ENCODE results near the gene PRKAR2B.
"Not testable (repeated sequence)": the region's sequence is repeated elsewhere in the genome, so short reads cannot be mapped to it uniquely, and the experiment has no call there.

PRKAR2B gene

DNA sequence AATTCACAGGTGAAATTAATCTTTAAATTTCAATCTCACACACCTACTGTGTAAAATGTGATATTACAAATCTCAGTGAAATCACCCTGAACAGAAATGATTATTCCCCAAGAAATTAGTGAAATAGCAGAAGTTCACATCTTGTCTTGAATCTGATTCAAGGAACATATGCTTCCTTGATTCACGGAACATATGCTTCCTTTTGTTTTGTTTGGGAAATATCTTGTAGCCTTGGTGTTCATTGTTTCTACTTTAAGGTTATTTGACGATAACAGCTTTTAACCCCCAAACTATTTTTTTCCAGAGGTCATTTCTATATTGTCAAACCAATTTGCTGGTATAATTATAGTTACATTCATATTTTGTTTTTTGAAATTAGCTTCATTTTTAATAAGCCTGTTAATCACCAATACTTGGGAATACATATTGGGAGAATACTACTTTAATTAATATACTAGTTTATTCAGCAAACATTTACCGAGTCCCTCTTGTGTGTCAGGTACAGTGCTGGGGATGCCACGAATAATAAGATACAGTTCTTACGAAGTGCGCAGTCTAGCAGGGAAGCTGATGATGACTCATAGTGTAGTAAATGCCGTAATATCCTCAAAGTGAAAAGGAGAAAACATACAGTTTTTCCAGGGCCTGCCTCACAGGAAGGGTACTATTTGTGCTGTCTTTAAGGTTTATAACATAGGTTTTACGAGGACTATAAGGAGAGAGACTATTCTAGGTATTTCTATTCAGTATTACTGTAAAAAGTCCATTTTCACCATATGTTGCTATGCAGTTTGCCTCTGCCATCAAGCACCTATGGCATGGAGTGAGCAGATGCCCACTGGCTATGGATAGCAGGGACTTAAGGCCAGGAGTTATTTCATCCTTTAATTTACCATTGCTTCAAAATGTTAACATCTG lies 32.5 kb downstream of the PRKAR2B start:
- DNase-seq (ENCODE audit: low read depth in 2 of 3, low spot score in 1 of 3), result no peak

DNA sequence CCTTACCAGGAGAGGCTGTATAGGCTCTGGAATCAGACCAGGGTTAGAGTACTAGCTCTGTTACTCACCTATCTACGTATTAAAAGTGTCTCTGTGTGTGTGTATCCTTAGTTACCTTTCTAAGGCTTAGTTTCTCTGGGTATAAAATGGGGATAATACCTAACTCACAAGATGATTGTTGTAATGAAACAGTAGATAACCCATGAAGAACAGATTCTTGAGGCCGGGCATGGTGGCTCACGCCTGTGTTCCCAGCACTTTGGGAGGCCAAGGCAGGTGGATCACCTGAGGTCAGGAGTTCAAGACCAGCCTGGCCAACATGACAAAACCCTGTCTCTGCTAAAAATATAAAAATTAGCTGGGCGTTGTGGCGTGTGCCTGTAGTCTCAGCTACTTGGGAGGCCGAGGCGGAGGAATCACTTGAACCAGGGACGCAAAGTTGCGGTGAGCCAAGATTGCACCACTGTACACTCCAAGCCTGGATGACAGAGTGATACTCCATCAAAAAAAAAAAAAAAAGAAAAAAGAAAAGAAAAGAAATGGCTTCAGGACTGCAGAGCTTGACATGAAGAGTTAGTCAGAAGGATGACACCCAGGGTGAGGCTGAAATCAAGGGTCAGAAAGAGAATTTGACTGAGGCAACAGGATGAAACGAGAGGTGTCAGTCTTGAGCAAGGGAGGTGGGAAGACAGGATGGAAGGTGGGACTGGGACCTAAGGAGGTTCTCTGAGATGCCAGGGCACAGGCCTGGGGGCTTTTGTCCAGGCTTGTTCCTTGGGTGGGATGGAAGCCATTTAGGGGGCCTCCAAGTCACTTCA lies 33.4 kb downstream of the PRKAR2B start:
- no peak for DNase-seq (ENCODE audit: low read depth in 2 of 3, low spot score in 1 of 3)

DNA sequence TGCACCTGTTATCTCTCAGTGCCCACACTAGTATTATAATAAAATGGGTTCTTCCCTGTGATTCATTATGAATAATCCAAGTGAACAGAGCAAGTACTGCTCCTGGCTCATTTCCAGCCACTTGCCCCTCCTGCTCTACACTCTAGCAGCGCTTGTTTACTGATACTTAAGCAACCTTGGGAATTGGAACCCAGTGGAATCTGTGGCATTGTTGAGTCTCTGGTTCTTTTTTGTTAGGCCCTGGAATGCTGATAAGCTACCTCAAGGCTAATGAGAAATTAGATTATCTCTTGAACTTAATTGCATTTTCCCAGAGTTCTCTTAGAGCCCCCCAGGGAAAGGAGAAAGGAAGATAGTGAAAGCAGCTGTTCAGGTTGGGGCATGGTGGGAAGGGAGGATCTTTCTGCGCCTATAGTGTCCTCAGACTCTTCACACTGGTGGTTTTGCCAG lies 34.0 kb downstream of the PRKAR2B start:
- no peak for DNase-seq (ENCODE audit: low read depth in 2 of 3, low spot score in 1 of 3)

DNA sequence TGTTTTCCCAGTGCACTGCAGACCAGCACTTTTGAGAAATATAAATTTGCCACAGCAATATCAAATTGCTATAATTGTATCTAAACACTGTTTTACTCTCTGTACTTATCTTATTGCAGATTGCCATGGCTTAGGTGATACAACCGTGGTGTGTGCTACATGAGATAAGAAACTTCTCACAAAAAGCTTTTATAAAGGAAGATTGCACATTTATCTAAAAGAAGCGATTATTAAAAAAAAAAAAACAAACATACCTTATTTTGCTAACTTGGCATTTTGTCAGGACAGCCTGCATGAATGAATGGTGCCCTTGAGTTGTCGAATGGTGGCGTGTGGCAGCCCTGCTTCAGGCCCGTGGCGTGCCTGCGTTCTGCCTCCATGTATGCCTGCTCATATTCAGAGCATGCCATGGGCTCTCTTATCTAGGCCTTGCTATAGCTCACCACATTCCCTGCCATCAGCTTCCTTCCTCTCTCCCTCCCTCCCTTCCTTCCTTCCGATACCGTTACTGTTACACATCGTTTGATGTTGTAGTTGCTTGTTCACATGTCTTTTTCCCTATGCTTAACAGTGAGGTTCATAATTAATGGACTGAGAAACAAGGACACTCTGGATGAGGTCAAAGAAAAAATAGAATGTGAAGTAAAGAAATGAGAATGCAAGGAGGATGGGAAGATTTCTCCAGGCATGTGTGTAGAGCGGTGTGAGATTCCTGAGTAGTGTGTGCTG lies 34.9 kb downstream of the PRKAR2B start:
- no peak for DNase-seq (ENCODE audit: low read depth in 2 of 3, low spot score in 1 of 3)

DNA sequence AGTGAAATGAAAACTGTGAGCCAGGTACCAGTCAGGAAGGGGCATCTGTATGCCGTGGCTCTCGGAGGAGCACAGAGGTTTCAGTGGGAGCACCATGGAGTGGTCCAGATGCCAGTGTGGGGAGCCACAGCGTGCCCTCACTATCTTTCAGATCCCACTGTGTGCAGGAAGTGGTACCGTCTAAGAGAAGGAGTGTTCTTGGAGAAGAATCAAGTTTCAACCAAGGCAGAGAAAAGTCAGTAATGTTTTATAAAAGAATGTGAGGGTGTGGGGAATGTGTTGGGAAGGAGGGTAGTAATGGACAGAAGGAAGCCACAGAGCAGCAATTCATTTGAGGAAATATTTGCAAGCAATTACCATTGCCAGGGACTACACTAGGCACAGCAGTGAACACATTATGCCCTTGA lies 35.6 kb downstream of the PRKAR2B start:
- no peak for DNase-seq (ENCODE audit: low read depth in 2 of 3, low spot score in 1 of 3)

DNA sequence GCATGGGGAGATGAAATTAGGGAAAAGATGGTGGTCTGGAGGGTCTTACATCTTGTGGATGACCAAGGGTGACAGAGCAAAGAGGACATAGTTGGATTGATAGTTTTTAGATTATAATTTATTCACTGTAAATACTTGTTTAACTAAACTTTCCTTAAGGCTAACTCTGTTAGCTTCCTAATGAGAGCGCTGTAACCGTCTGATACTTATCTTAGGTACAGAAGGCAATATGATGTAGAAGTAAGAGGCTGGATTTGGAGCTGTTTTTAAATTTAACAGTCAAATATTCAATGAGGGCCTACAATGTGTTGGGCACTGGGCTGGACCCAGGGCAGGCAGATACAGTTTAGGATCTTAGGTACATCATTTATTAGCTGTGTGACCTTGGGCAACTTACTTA lies 36.0 kb downstream of the PRKAR2B start:
- no peak for DNase-seq (ENCODE audit: low read depth in 2 of 3, low spot score in 1 of 3)

DNA sequence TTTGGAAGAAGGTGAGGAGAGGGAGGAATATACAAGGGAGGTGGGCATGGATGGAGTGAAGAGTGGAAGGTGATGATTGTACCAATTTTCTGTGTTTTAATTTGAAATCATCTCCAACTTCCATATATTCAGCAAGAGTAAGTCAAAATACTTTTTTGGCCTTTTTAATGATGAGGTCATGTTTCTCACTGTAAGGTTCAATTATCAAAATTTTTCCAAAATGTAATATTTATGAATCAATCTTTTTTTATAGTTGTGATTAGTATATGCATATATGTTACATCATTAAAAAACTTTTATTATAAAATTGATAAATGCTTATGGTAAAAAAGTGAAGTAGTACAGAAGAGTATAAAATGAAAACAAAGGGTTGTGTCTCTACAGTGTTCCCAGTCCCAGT lies 40.7 kb downstream of the PRKAR2B start:
- DNase-seq (ENCODE audit: low read depth in 2 of 3, low spot score in 1 of 3), result no peak

DNA sequence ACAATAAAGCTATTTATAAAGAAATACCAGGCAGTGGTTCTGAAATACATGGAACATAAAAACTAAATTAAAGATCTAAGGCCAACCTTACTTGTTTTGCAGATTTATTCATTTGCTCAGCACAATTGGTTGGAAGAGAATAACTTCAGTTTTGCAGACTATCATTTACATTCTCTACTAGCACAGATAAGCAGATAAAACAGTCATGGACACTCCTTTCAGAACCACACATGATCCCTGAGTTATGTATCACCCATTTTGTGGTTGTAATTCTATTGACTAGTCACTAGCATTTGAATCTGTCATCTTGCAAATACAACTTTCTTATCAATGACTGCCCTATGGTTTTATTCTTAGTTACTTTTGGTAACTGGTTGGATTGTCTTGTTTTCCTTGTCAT lies 45.1 kb downstream of the PRKAR2B start:
- no peak for DNase-seq (ENCODE audit: low read depth in 2 of 3, low spot score in 1 of 3)

DNA sequence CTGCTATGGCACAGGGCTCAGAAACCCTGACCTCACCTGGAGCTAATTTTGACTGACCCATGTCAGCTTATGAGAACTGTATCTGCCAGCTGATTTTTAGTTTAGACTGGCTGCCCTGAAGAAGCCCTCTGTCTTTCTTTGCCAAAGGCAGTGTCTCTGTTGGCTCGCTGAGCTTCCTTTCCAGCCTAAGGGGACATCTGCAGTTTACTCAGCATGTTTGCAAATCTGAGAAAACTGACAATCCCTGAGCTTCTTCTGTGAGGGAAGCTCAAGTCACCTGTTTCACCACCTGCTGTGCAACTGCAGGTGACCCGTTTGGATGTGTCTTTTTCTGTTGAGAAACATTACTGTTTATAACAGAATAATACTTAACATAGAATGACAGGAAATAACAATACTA lies 46.0 kb downstream of the PRKAR2B start:
- no peak for DNase-seq (ENCODE audit: low read depth in 2 of 3, low spot score in 1 of 3)

DNA sequence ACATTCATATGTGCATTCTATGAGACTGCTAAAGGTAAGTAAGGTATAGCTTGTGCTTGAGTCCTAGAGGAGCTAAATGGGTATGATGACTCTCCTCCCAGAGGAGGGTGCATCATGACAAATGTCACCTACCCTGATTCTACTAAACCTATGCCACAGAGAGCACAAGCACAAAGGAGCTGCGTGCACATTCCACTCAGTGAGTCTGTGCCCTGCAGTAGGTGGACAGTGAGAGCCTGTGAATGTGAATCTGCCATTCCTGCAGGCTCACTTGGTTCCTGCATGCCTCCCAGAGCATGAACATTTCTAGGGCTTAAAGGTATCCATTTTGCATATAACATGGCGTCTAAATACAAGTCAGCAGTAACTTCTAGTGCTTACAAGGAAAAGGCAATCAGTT lies 46.8 kb downstream of the PRKAR2B start:
- DNase-seq (ENCODE audit: low read depth in 2 of 3, low spot score in 1 of 3), result no peak

DNA sequence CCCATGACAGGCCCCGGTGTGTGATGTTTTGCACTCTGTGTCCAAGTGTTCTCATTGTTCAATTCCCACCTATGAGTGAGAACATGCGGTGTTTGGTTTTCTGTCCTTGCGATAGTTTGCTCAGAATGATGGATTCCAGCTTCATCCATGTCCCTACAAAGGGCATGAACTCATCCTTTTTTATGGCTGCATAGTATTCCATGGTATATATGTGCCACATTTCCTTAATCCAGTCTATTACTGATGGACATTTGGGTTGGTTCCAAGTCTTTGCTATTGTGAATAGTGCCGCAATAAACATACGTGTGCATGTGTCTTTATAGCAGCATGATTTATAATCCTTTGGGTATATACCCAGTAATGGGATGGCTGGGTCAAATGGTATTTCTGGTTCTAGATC lies 49.2 kb downstream of the PRKAR2B start:
- DNase-seq (ENCODE audit: low read depth in 2 of 3, low spot score in 1 of 3), result not testable (repeated sequence)

DNA sequence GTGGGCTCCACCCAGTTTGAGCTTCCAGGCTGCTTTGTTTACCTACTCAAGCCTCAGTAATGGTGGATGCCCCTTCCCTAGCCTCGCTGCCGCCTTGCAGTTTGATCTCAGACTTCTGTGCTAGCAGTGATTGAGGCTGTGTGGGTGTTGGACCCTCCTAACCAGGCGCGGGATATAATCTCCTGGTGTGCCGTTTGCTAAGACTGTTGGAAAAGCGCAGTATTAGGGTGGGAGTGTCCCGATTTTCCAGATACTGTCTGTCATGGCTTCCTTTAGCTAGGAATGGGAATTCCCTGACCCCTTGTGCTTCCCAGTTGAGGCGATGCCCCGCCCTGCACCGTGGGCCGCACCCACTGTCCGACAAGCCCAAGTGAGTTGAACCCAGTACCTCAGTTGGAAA lies 54.6 kb downstream of the PRKAR2B start:
- not testable (repeated sequence) for DNase-seq (ENCODE audit: low read depth in 2 of 3, low spot score in 1 of 3)

DNA sequence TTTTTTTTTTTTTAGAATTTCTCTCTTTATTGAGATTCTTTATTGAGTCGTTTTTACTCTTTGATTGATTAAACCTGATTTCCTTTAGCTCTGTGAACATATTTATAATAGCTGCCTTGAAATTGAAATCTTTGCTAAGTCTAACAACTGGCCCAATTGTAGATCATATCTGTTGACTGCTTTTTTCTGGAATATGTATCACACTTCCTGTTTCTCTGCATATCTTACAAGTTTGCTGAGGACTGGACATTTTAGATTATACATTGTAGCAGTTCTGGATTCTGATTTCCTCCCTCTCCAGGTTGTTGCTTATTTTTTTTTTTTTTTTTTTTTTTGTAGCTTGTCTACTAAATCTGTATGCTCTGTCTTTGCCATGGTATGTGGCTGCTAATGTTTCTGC lies 56.3 kb downstream of the PRKAR2B start:
- DNase-seq (ENCODE audit: low read depth in 2 of 3, low spot score in 1 of 3), result no peak

DNA sequence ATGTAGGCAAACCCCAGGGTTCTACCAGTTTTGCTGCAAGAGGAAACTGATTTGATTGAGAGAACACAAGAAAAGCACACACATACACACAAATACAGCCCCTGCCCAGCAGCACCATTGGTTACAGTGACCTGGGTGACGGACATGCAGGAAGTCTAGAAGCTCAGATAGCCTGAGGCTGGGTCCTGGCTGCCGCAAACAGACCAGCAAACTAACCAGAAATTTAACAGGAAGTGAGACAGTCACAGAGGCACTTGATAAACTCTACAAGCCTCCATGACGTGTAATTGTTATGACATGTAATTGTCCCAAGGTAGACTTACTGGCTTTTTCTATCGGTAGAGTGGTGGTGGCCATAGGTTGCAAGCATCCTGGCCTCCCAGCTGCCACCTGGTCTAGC lies 58.9 kb downstream of the PRKAR2B start:
- no peak for DNase-seq (ENCODE audit: low read depth in 2 of 3, low spot score in 1 of 3)

DNA sequence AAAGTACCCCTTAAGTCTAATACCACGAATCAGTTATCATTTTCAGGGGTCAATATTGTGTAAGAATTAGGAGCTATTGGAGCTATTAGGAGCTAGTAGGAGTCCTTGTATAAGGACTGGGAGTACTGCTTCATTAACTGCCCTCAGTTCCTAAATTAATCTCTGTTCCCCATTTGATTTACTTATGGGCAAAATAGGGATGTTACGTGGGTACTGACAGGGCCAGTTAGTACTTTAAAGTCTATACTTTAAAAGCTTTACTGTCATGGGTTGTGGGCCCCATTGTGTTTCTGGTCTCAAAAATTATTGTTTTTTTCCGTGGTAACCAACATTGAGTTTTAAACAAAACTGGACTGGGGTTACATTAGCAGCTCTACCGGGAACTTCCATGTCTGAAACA lies 60.3 kb downstream of the PRKAR2B start:
- no peak for DNase-seq (ENCODE audit: low read depth in 2 of 3, low spot score in 1 of 3)

DNA sequence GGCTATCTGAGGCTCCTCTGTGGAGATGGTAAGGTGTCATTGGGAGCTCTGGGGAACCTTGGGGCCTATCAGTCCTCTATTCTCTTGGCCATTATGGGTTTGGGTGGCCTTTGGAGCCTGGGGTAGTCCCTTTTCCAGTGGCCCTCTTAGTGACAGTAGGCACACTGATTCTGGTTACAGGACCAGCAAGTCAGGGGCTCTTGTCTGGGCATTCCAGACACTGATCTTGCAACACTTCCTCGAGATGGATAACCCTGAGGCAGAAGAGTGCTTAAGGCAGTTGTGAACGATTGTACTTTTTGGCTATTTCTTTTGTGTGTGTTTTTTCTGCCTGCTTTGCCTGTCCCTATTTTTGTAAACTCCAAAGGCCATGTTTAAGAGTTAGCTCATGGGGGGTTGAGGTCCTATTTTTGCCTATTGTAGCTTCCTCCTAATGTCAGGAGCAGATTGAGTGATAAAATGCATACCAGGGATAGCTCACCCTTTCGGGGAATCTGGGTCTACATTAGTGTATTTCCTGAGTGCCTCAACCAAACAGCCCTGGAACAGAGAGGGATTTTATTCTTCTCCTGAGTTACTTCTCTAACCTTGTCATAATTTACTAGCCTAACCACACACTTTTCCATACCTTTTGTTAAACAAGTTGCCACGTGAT lies 61.2 kb downstream of the PRKAR2B start:
- DNase-seq (ENCODE audit: low read depth in 2 of 3, low spot score in 1 of 3), result no peak

DNA sequence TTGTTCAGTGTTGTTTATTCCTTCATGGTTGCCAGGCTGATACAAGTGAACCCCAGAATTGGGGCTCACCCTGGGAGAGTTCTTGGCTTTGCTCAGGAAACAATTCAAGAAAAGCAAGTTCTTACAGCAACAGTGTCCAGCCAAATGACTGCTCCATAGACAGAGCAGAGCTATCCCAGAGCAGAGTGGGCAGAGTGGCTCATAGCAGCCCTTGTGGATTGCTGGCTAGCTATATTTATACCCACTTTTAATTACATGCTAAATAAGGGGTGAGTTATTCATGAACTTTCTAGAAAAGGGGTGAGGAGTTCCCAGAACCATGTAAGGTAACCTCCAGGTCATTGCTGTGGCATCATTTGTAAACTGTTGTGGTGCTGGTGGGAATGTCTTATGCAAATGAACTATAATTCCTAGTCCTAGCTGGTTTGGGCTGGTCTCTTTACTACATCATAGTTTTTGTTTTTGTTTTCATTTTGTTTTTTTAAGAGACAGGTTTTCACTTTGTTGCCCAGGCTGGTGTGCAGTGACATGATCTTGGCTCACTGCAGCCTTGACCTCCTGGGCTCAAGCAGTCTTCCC lies 64.4 kb downstream of the PRKAR2B start:
- no peak for DNase-seq (ENCODE audit: low read depth in 2 of 3, low spot score in 1 of 3)

DNA sequence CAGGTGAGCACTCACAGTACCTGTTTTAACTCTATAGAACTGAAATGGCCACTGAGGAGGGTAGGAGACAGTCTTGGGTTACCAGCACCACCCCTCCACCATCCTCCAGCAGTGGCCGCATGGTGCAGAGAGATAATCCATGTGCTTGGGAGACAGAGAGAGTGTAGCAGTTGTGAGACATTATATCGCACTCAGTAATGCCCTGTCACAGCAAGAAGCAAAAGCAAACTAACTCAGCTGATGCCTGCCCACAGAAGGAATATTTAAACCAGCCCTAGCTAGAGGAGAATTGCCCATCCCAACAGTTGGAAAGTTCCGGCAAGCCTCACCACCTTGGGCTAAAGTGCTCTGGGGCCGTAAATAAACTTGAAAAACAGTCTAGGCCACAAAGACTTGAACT lies 65.5 kb downstream of the PRKAR2B start:
- DNase-seq (ENCODE audit: low read depth in 2 of 3, low spot score in 1 of 3), result no peak

DNA sequence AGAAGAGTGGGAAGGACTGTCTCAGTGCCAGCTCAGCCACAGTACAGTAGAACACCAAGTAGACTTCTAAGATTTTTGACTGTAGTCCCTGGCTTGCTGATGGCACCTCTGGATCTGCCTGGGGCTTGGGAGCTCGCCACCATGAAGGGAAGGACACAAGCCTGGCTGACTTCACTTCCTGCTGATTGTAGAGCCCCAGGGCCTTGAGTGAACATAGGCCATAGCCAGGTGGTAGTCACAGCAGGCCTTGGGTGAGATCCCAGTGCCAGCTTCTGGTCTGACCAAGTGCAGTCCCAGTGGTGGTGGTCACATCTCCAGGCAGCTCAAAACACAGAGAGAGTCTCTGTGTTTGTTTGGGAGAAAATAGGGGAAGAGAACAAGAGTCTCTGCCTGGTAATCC lies 66.7 kb downstream of the PRKAR2B start:
- DNase-seq (ENCODE audit: low read depth in 2 of 3, low spot score in 1 of 3), result no peak

DNA sequence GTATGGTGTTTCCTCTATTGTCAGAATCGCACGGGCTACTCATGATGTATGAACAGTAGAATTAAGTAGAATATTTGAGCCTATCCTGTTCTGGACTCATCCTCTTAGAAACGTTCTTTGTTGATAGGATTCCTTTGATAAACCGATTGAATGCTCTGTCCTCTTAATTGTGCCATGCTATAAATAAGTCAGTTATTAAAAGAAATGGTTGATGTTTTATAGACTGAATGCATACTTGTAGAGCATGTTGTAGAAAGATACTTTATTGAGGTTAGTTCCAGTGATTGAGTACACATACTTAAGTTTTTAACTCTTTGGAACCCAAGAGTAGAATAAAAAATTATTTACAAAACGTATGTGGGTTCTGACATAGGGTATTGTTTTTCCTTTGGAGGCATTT lies 69.4 kb downstream of the PRKAR2B start:
- DNase-seq (ENCODE audit: low read depth in 2 of 3, low spot score in 1 of 3), result no peak

DNA sequence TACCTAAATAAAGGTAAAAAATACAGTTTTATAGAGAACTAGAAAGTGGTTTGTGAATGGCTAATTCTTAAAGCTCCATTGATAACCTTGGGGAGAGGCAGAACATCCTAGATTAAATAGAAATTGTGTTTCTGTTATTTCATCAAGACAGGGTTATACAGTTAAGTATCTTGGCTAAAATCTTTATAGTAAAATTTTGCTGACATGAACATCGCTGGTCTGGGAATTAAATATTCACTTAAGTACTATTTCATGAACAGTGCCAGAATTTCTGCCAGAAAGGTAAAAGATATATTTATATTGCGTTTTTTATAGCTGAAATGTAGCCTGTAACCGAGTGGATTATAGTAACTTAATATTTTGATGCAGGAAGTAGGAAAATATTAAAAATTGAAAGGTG lies 70.6 kb downstream of the PRKAR2B start:
- no peak for DNase-seq (ENCODE audit: low read depth in 2 of 3, low spot score in 1 of 3)

Measured in stimulated activated CD4-positive, alpha-beta T cell treated with anti-CD3 and anti-CD28 coated beads, Interleukin-12 subunit alpha, Interleukin-12 subunit beta, amount 100 ng/mL, for 48 hours (primary cell).